GM10847 (cell line): ENCODE data around the gene SLC8A1.

Source experiments
- POLR2A ChIP-seq: IDR thresholded peaks from 2 replicates; pipeline ENCODE4 v1.6.1; 2011; ENCODE audit not compliant: insufficient read length; ENCODE audit errors: extremely low read depth

The SLC8A1 gene

GRCh38 chr2:40159333-40159732, 292.6 kb downstream of the SLC8A1 start:
- no peak for TF ChIP-seq POLR2A

- TF ChIP-seq POLR2A, result no peak
Observed at GRCh38 chr2:40158781-40159180, 293.1 kb downstream of the SLC8A1 start.

GRCh38 chr2:40155728-40156127, 296.2 kb downstream of the SLC8A1 start:
- TF ChIP-seq POLR2A, result no peak

- TF ChIP-seq POLR2A, result no peak
Observed at GRCh38 chr2:40150266-40150665, 301.6 kb downstream of the SLC8A1 start.

- TF ChIP-seq POLR2A, result no peak
Observed at GRCh38 chr2:40148334-40148733, 303.6 kb downstream of the SLC8A1 start.

- no peak for TF ChIP-seq POLR2A
Observed at GRCh38 chr2:40147360-40147759, 304.5 kb downstream of the SLC8A1 start.

GRCh38 chr2:40144022-40144421, 307.9 kb downstream of the SLC8A1 start:
- TF ChIP-seq POLR2A, result no peak

- TF ChIP-seq POLR2A, result no peak
Observed at GRCh38 chr2:40138314-40138713, 313.6 kb downstream of the SLC8A1 start.

- no peak for TF ChIP-seq POLR2A
Observed at GRCh38 chr2:40131081-40131704, 320.7 kb downstream of the SLC8A1 start.

GRCh38 chr2:40130251-40130994, 321.5 kb downstream of the SLC8A1 start:
- TF ChIP-seq POLR2A, result no peak

GRCh38 chr2:40129725-40130124, 322.2 kb downstream of the SLC8A1 start:
- no peak for TF ChIP-seq POLR2A

- no peak for TF ChIP-seq POLR2A
Observed at GRCh38 chr2:40128796-40129195, 323.1 kb downstream of the SLC8A1 start.

- no peak for TF ChIP-seq POLR2A
Observed at GRCh38 chr2:40127890-40128557, 323.9 kb downstream of the SLC8A1 start.

- no peak for TF ChIP-seq POLR2A
Observed at GRCh38 chr2:40127146-40127545, 324.7 kb downstream of the SLC8A1 start.

- TF ChIP-seq POLR2A, result no peak
Observed at GRCh38 chr2:40126006-40126405, 325.9 kb downstream of the SLC8A1 start.

GRCh38 chr2:40123746-40124145, 328.1 kb downstream of the SLC8A1 start:
- TF ChIP-seq POLR2A, result no peak
